Karpas-422 (cell line): Measurements from ENCODE around the gene CTCF. TPM values are rescaled to one million over a fixed set of nuclear protein-coding genes. Genes with fewer than 3 reads are reported as not detected.

ENCODE experiments used
- DNase-seq: peaks from one replicate; pipeline ENCODE4 v3.0.0-alpha.2; 2015
- H2AFZ ChIP-seq: fragments of 200-600 bp; sonication (generic); 2 replicates; pipeline ENCODE4 v1.6.1; 2014; ENCODE audit warnings: antibody characterized with exemption, low read length, mixed read lengths
- H3K27ac ChIP-seq: fragments of 200-600 bp; sonication (generic); 2 replicates; pipeline ENCODE4 v1.5.1; 2014; ENCODE audit warnings: mild to moderate bottlenecking, low read length, moderate library complexity
- H3K27me3 ChIP-seq: fragments of 200-600 bp; sonication (generic); 2 replicates; pipeline ENCODE4 v1.6.1; 2014; ENCODE audit warnings: low read length, mixed read lengths
- H3K36me3 ChIP-seq: fragments of 200-600 bp; sonication (generic); 2 replicates; pipeline ENCODE4 v1.6.1; 2014; ENCODE audit warnings: low read length, mixed read lengths; ENCODE audit not compliant: insufficient read depth
- H3K4me1 ChIP-seq: fragments of 200-600 bp; sonication (generic); 2 replicates; pipeline ENCODE4 v1.6.1; 2014; ENCODE audit warnings: mild to moderate bottlenecking, low read length, mixed read lengths
- H3K4me2 ChIP-seq: fragments of 200-600 bp; sonication (generic); 2 replicates; pipeline ENCODE4 v1.6.1; 2014; ENCODE audit warnings: low read length, low read depth, mild to moderate bottlenecking; ENCODE audit not compliant: poor library complexity, severe bottlenecking
- H3K4me3 ChIP-seq: fragments of 200-600 bp; sonication (generic); 2 replicates; pipeline ENCODE4 v1.5.1; 2014; ENCODE audit warnings: mild to moderate bottlenecking, antibody characterized with exemption, low read length, mixed read lengths
- H3K79me2 ChIP-seq: fragments of 200-600 bp; sonication (generic); 2 replicates; pipeline ENCODE4 v1.6.1; 2014; ENCODE audit warnings: mild to moderate bottlenecking, low read length, mixed read lengths
- H3K9ac ChIP-seq: fragments of 200-600 bp; sonication (generic); 2 replicates; pipeline ENCODE4 v1.6.0; 2014; ENCODE audit warnings: low read length
- H3K9me2 ChIP-seq: fragments of 200-600 bp; sonication (generic), shearing (Covaris generic); replicated peaks from 2 replicates; pipeline ENCODE4 v1.6.0; 2014; ENCODE audit warnings: mild to moderate bottlenecking, low read length, moderate library complexity; ENCODE audit not compliant: insufficient read depth
- H3K9me3 ChIP-seq: fragments of 300-700, 200-600 bp; sonication (generic); 2 replicates; pipeline ENCODE4 v1.6.1; 2014; ENCODE audit warnings: low read length, mixed read lengths
- H4K20me1 ChIP-seq: fragments of 200-600 bp; sonication (generic); 2 replicates; pipeline ENCODE4 v1.6.1; 2014; ENCODE audit warnings: mild to moderate bottlenecking, antibody characterized with exemption, low read length, low read depth; ENCODE audit not compliant: insufficient read depth
- total RNA-seq: library from RNA; depleted of rRNA; stranded (reverse); fragments of >200 nt; shearing (Covaris generic); gene quantifications from 2 replicates; pipeline ENCODE4 v1.2.3, GENCODE V29; 2014; ENCODE audit warnings: low replicate concordance

The CTCF gene
- total RNA-seq, 1 experiment from 2014 or later, result 29.5 TPM

- no peaks in the 10 kb centered on the region for H3K9me3 ChIP-seq
- H3K9me2 ChIP-seq, result no peaks in the 10 kb centered on the region
- peak overlapping the region; percentile 91 for H3K4me2 ChIP-seq
- no peaks in the 10 kb centered on the region for H3K36me3 ChIP-seq
- H3K9ac ChIP-seq, result peak overlapping the region; percentile 83
- H3K79me2 ChIP-seq, result peaks cover 68% of the 10 kb centered on the region
- peak; percentile 99 for DNase-seq
- H3K4me1 ChIP-seq, result peaks cover 42% of the 10 kb centered on the region
- H4K20me1 ChIP-seq, result peaks cover 24% of the 10 kb centered on the region; the same call in 1 of the 2 replicates
- H3K27me3 ChIP-seq, result no peaks in the 10 kb centered on the region
- peak overlapping the region; percentile 63; the same call in 1 of the 2 replicates for H2AFZ ChIP-seq
- peak overlapping the region; percentile 83 for H3K4me3 ChIP-seq
- peak overlapping the region; percentile 83 for H3K27ac ChIP-seq
These were observed 351 bp upstream of the CTCF start for GRCh38 chr16:67561824-67562525.

GRCh38 chr16:67562918-67563707 is 787 bp downstream of the CTCF start:
- peaks cover 29% of the 10 kb centered on the region; the same call in 1 of the 2 replicates for H4K20me1 ChIP-seq
- H3K9me2 ChIP-seq, result no peaks in the 10 kb centered on the region
- DNase-seq, result peak; percentile 87
- H3K4me2 ChIP-seq, result peak overlapping the region; percentile 93
- H3K9me3 ChIP-seq, result no peaks in the 10 kb centered on the region
- H2AFZ ChIP-seq, result peak overlapping the region; percentile 50; the same call in 1 of the 2 replicates
- peaks cover 77% of the 10 kb centered on the region for H3K79me2 ChIP-seq
- H3K27me3 ChIP-seq, result no peaks in the 10 kb centered on the region
- no peaks in the 10 kb centered on the region for H3K36me3 ChIP-seq
- H3K4me3 ChIP-seq, result peak overlapping the region; percentile 71
- H3K4me1 ChIP-seq, result peaks cover 47% of the 10 kb centered on the region
- peak overlapping the region; percentile 83 for H3K9ac ChIP-seq
- peak overlapping the region; percentile 87 for H3K27ac ChIP-seq

GRCh38 chr16:67563708-67564468 is 1.6 kb downstream of the CTCF start:
- no peaks in the 10 kb centered on the region for H3K9me2 ChIP-seq
- H3K4me2 ChIP-seq, result peak overlapping the region; percentile 93
- no peaks in the 10 kb centered on the region for H3K36me3 ChIP-seq
- H2AFZ ChIP-seq, result no peak overlapping the region
- peak overlapping the region; percentile 87 for H3K27ac ChIP-seq
- H3K27me3 ChIP-seq, result no peaks in the 10 kb centered on the region
- peak overlapping the region; percentile 71 for H3K4me3 ChIP-seq
- H3K9me3 ChIP-seq, result no peaks in the 10 kb centered on the region
- peaks cover 82% of the 10 kb centered on the region for H3K79me2 ChIP-seq
- peak overlapping the region; percentile 83 for H3K9ac ChIP-seq
- peak; percentile 89 for DNase-seq
- peaks cover 47% of the 10 kb centered on the region for H3K4me1 ChIP-seq
- H4K20me1 ChIP-seq, result peaks cover 29% of the 10 kb centered on the region; the same call in 1 of the 2 replicates

GRCh38 chr16:67565470-67566100 is 3.3 kb downstream of the CTCF start:
- Histone ChIP-seq H3K27ac (peak overlapping the region; percentile 87), H2AFZ (no peak overlapping the region), H3K9me3 (no peaks in the 10 kb centered on the region), H3K36me3 (no peaks in the 10 kb centered on the region), H3K9ac (0 out of 2 replicates have a peak overlapping the region, but pooled peaks have one; percentile 83), H3K79me2 (peaks cover 85% of the 10 kb centered on the region), H4K20me1 (peaks cover 29% of the 10 kb centered on the region; the same call in 1 of the 2 replicates), H3K4me3 (peak overlapping the region; percentile 71; the same call in 1 of the 2 replicates), H3K4me1 (peaks cover 47% of the 10 kb centered on the region), H3K27me3 (no peaks in the 10 kb centered on the region), H3K9me2 (no peaks in the 10 kb centered on the region), H3K4me2 (peak overlapping the region; percentile 93)
- DNase-seq, result peak; percentile 92

GRCh38 chr16:67571464-67571863 is 9.1 kb downstream of the CTCF start:
- no peak overlapping the region for H3K4me3 ChIP-seq
- no peaks in the 10 kb centered on the region for H3K27me3 ChIP-seq
- no peak overlapping the region for H3K27ac ChIP-seq
- H3K9ac ChIP-seq, result no peak overlapping the region
- DNase-seq, result no peak
- no peaks in the 10 kb centered on the region for H3K9me2 ChIP-seq
- H3K36me3 ChIP-seq, result peaks cover 32% of the 10 kb centered on the region
- no peak overlapping the region for H3K4me2 ChIP-seq
- H3K9me3 ChIP-seq, result no peaks in the 10 kb centered on the region
- peaks cover 89% of the 10 kb centered on the region for H3K79me2 ChIP-seq
- no peak overlapping the region for H2AFZ ChIP-seq
- peaks cover 10% of the 10 kb centered on the region for H3K4me1 ChIP-seq
- peaks cover 10% of the 10 kb centered on the region; the same call in 1 of the 2 replicates for H4K20me1 ChIP-seq

GRCh38 chr16:67571981-67572431 is 9.7 kb downstream of the CTCF start:
- H2AFZ ChIP-seq, result no peak overlapping the region
- H3K4me2 ChIP-seq, result no peak overlapping the region
- no peak overlapping the region for H3K9ac ChIP-seq
- peaks cover 5% of the 10 kb centered on the region for H3K4me1 ChIP-seq
- H3K9me2 ChIP-seq, result no peaks in the 10 kb centered on the region
- H3K36me3 ChIP-seq, result peaks cover 32% of the 10 kb centered on the region
- no peaks in the 10 kb centered on the region for H3K27me3 ChIP-seq
- peaks cover 89% of the 10 kb centered on the region for H3K79me2 ChIP-seq
- H3K9me3 ChIP-seq, result no peaks in the 10 kb centered on the region
- peaks cover 4% of the 10 kb centered on the region; the same call in 1 of the 2 replicates for H4K20me1 ChIP-seq
- no peak overlapping the region for H3K4me3 ChIP-seq
- H3K27ac ChIP-seq, result no peak overlapping the region
- DNase-seq, result no peak

- no peak for DNase-seq
- Histone ChIP-seq H3K4me2 (no peak overlapping the region), H3K79me2 (peaks cover 84% of the 10 kb centered on the region), H3K4me3 (no peak overlapping the region), H3K36me3 (peaks cover 9% of the 10 kb centered on the region), H3K9me3 (no peaks in the 10 kb centered on the region), H3K27ac (no peak overlapping the region), H3K4me1 (no peaks in the 10 kb centered on the region), H3K9ac (no peak overlapping the region), H3K9me2 (no peaks in the 10 kb centered on the region), H2AFZ (no peak overlapping the region), H3K27me3 (no peaks in the 10 kb centered on the region), H4K20me1 (no peaks in the 10 kb centered on the region)
These were observed 17.4 kb downstream of the CTCF start for GRCh38 chr16:67579686-67580085.
